Measurements from ENCODE around the gene ATOH8. TPM values are rescaled to one million over a fixed set of nuclear protein-coding genes. Genes with fewer than 3 reads are reported as not detected.

Gene ATOH8
- total and polyA plus RNA-seq, 2 experiments from 2014 or later = 12.7 to 50.1 TPM

DNA sequence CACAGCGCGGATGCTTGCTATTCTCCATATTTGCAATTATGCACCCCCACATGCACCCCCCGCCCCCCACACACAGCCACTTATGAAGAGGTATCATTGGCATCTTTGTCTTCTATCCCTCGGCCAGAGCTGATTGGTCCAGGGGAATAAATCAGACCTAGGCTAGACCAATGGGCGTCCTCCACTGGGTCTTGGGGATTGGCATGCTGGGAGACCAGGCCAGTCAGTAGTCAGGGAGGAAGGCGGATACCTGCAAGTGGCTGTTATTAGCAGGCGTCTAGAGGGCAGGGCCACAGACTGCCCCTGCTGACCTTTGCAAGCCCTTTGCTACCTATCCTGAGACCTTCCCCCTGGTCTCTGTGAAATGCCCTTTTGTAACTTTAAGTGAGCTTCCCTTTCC, 30.0 kb downstream of the ATOH8 start:
- Histone ChIP-seq H3K27me3 (replicated peaks; ENCODE audit: insufficient read depth) (no peaks in the 10 kb centered on the region), H3K4me2 (ENCODE audit: unreplicated experiment) (no peak overlapping the region), H3K9me3 (ENCODE audit: low read depth) (no peaks in the 10 kb centered on the region), H3F3A (ENCODE audit: insufficient read depth) (peaks cover 29% of the 10 kb centered on the region), H2AFZ (no peak overlapping the region), H3K9me2 (ENCODE audit: insufficient read depth) (no peaks in the 10 kb centered on the region), H3K36me3 (ENCODE audit: low read depth) (peaks cover 11% of the 10 kb centered on the region), H4K20me1 (ENCODE audit: insufficient read depth) (no peaks in the 10 kb centered on the region), H3K9ac (no peak overlapping the region), H3K4me3 (no peak overlapping the region), H3K79me2 (ENCODE audit: insufficient read depth) (peaks cover 52% of the 10 kb centered on the region), H3K27ac (peak overlapping the region; percentile 87), H3K4me1 (ENCODE audit: insufficient read depth) (peaks cover 19% of the 10 kb centered on the region)
- in situ Hi-C loops (cut with MboI) = no loop called here
- TF ChIP-seq EZH2 (IDR thresholded peaks at IDR 0.05; ENCODE audit: insufficient read depth, poor library complexity, severe bottlenecking) = no peak
- no peak for TF ChIP-seq EZH2phosphoT487 (IDR thresholded peaks at IDR 0.05; ENCODE audit: insufficient read depth, low read depth)
- DNase-seq = no peak
- WGBS, 2 experiments (ENCODE audit: low coverage in 1 of 2, low lambda C conversion rate in 2 of 2, missing lambda C conversion rate in 2 of 2) = 95 to 99% methylated on average over 7 of the region's 7 CpGs

DNA sequence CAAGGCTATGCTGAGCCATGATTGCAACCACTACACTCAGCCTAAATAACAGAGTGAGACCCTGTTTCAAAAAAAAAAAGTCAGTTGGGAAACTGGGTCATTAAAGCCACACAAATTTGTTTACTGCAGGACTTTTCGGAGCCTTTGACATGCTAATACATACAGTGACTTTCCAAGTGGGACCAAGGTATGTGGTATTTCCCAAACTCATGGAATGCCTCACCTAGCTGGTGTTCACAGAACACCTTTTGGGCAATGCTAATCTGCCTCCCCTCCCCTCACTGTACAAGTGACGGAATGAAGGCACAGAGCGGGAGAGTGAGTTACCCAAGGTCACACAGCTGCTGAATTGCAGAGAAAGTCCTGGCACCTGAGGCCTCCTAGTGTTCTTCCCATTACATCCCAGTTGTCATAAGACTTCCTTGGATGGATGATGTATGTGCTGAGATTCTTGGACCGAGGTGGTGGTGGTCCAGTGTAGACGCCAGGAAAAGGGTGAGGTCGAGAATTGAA, 30.7 kb downstream of the ATOH8 start:
- 52 to 53% methylated on average over 6 of the region's 6 CpGs for WGBS, 2 experiments (ENCODE audit: low coverage in 1 of 2, low lambda C conversion rate in 2 of 2, missing lambda C conversion rate in 2 of 2)
- Histone ChIP-seq H3K27me3 (replicated peaks; ENCODE audit: insufficient read depth) (no peaks in the 10 kb centered on the region), H3F3A (ENCODE audit: insufficient read depth) (peaks cover 29% of the 10 kb centered on the region), H3K9ac (peak overlapping the region; percentile 77), H4K20me1 (ENCODE audit: insufficient read depth) (no peaks in the 10 kb centered on the region), H3K9me3 (ENCODE audit: low read depth) (no peaks in the 10 kb centered on the region), H2AFZ (no peak overlapping the region), H3K79me2 (ENCODE audit: insufficient read depth) (peaks cover 44% of the 10 kb centered on the region), H3K9me2 (ENCODE audit: insufficient read depth) (no peaks in the 10 kb centered on the region), H3K36me3 (ENCODE audit: low read depth) (peaks cover 11% of the 10 kb centered on the region), H3K4me3 (peak overlapping the region; percentile 42), H3K4me2 (ENCODE audit: unreplicated experiment) (peak overlapping the region; percentile 60), H3K4me1 (ENCODE audit: insufficient read depth) (peaks cover 19% of the 10 kb centered on the region), H3K27ac (peak overlapping the region; percentile 87)
- TF ChIP-seq EZH2 (IDR thresholded peaks at IDR 0.05; ENCODE audit: insufficient read depth, poor library complexity, severe bottlenecking) (no peak), EZH2phosphoT487 (IDR thresholded peaks at IDR 0.05; ENCODE audit: insufficient read depth, low read depth) (no peak)
- no peak for DNase-seq
- in situ Hi-C loops (cut with MboI) = no loop called here

- Histone ChIP-seq H4K20me1 (ENCODE audit: insufficient read depth) (no peaks in the 10 kb centered on the region), H3K4me1 (ENCODE audit: insufficient read depth) (peaks cover 19% of the 10 kb centered on the region), H2AFZ (peak overlapping the region; percentile 23; the same call in 1 of the 2 replicates), H3K27me3 (replicated peaks; ENCODE audit: insufficient read depth) (no peaks in the 10 kb centered on the region), H3K27ac (peak overlapping the region; percentile 87), H3K4me2 (ENCODE audit: unreplicated experiment) (peak overlapping the region; percentile 60), H3K9ac (peak overlapping the region; percentile 77), H3K36me3 (ENCODE audit: low read depth) (peaks cover 11% of the 10 kb centered on the region), H3K79me2 (ENCODE audit: insufficient read depth) (peaks cover 38% of the 10 kb centered on the region), H3K9me3 (ENCODE audit: low read depth) (no peaks in the 10 kb centered on the region), H3K4me3 (peak overlapping the region; percentile 42), H3F3A (ENCODE audit: insufficient read depth) (peaks cover 36% of the 10 kb centered on the region), H3K9me2 (ENCODE audit: insufficient read depth) (no peaks in the 10 kb centered on the region)
- DNase-seq = peak; percentile 94
- no peak for TF ChIP-seq EZH2phosphoT487 (IDR thresholded peaks at IDR 0.05; ENCODE audit: insufficient read depth, low read depth)
- no peak for TF ChIP-seq EZH2 (IDR thresholded peaks at IDR 0.05; ENCODE audit: insufficient read depth, poor library complexity, severe bottlenecking)
- in situ Hi-C loops (cut with MboI) = no loop called here
- WGBS, 2 experiments (ENCODE audit: low coverage in 1 of 2, low lambda C conversion rate in 2 of 2, missing lambda C conversion rate in 2 of 2) = 3% methylated on average over 23 to 25 of the region's 25 CpGs
Measured at GRCh38 chr2:85785027-85785822, 31.4 kb downstream of the ATOH8 start.

DNA sequence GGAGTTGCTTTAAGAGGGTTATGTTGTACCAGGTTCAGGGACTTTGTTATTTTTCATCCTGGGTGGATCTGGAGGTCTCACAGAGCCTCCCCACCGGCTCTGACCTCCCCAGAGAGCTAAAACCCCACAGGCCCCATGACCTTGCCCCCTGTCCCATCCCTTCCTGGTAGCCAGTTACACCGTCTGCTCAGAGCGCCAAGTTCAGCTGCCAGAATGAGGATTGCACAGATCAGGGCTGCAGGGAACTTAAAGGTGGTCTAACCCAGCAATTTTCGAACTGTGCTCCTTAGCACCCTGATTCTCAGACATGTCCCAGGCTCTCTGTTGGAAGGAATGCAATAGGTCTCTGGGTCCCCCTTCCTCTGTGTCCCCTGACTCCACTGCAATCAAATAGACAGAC, 32.1 kb downstream of the ATOH8 start:
- Histone ChIP-seq H4K20me1 (ENCODE audit: insufficient read depth) (no peaks in the 10 kb centered on the region), H3K4me1 (ENCODE audit: insufficient read depth) (peaks cover 19% of the 10 kb centered on the region), H3K27me3 (replicated peaks; ENCODE audit: insufficient read depth) (no peaks in the 10 kb centered on the region), H3K9ac (peak overlapping the region; percentile 77), H3K9me2 (ENCODE audit: insufficient read depth) (no peaks in the 10 kb centered on the region), H3K4me3 (peak overlapping the region; percentile 9; the same call in 1 of the 2 replicates), H3K79me2 (ENCODE audit: insufficient read depth) (peaks cover 31% of the 10 kb centered on the region), H3K36me3 (ENCODE audit: low read depth) (peaks cover 8% of the 10 kb centered on the region), H2AFZ (no peak overlapping the region), H3K4me2 (ENCODE audit: unreplicated experiment) (peak overlapping the region; percentile 60), H3K27ac (peak overlapping the region; percentile 87), H3F3A (ENCODE audit: insufficient read depth) (peaks cover 37% of the 10 kb centered on the region), H3K9me3 (ENCODE audit: low read depth) (no peaks in the 10 kb centered on the region)
- in situ Hi-C loops (cut with MboI) = no loop called here
- TF ChIP-seq EZH2 (IDR thresholded peaks at IDR 0.05; ENCODE audit: insufficient read depth, poor library complexity, severe bottlenecking) (no peak), EZH2phosphoT487 (IDR thresholded peaks at IDR 0.05; ENCODE audit: insufficient read depth, low read depth) (no peak)
- 54 to 62% methylated on average over 4 of the region's 4 CpGs for WGBS, 2 experiments (ENCODE audit: low coverage in 1 of 2, low lambda C conversion rate in 2 of 2, missing lambda C conversion rate in 2 of 2)
- no peak for DNase-seq

All from GM23248 (cell line).